H1 (cell line): ENCODE results near the gene GATC. TPM values are rescaled to one million over a fixed set of nuclear protein-coding genes. Genes with fewer than 3 reads are reported as not detected.

Experiments used
- CTCF ChIA-PET: fragments of 300-600 bp; sonication (Branson Sonifier 250); formaldehyde crosslinking; loops from one replicate; lab custom pipeline; 2021; ENCODE audit not compliant: partially characterized antibody; lab: Charles Lee
- POLR2A ChIA-PET: fragments of 300-600 bp; sonication (Branson Sonifier 250); formaldehyde crosslinking; loops from one replicate; lab custom pipeline; 2021; ENCODE audit warnings: inconsistent platforms; ENCODE audit not compliant: partially characterized antibody; lab: Charles Lee
- DNase-seq, 2 experiments: peaks; one replicate each; pipeline versions ENCODE4 v3.0.0 to v3.0.0-alpha.2; 2010 to 2022; ENCODE audit warnings: low spot score in 2 of 2, low read depth in 1 of 2, mixed read lengths in 1 of 2
- FAIRE-seq: peaks from 2 replicates; lab custom pipeline; 2011; peaks lifted over from hg19 to GRCh38; lab: Jason Lieb, UNC
- H2AFZ ChIP-seq: 2 replicates; pipeline ENCODE4 v1.8.1; 2012; ENCODE audit warnings: low read length, inconsistent platforms
- H2AK5ac ChIP-seq: 2 replicates; pipeline ENCODE4 v1.6.1; 2013; ENCODE audit warnings: low read depth, low read length
- H2BK120ac ChIP-seq: replicated peaks from 2 replicates; pipeline ENCODE3; 2013; ENCODE audit warnings: low read depth, low read length, inconsistent platforms
- H2BK12ac ChIP-seq: 2 replicates; pipeline ENCODE4 v1.6.1; 2013; ENCODE audit warnings: low read depth, low read length
- H2BK15ac ChIP-seq: 2 replicates; pipeline ENCODE4 v1.6.1; 2013; ENCODE audit warnings: low read length
- H2BK20ac ChIP-seq: 2 replicates; pipeline ENCODE4 v1.6.1; 2013; ENCODE audit warnings: low read length
- H2BK5ac ChIP-seq: 2 replicates; pipeline ENCODE4 v1.6.1; 2013; ENCODE audit warnings: low read depth, low read length
- H3K14ac ChIP-seq: 2 replicates; pipeline ENCODE4 v1.6.1; 2013; ENCODE audit warnings: inconsistent platforms; ENCODE audit not compliant: insufficient read length
- H3K18ac ChIP-seq: 2 replicates; pipeline ENCODE4 v1.6.1; 2013; ENCODE audit warnings: low read length; ENCODE audit errors: extremely low read depth
- H3K23ac ChIP-seq: 2 replicates; pipeline ENCODE4 v1.6.1; 2013; ENCODE audit warnings: inconsistent platforms; ENCODE audit not compliant: insufficient read length
- H3K23me2 ChIP-seq: 2 replicates; pipeline ENCODE4 v1.6.1; 2013; ENCODE audit warnings: low read depth, low read length
- H3K27ac ChIP-seq: 2 replicates; pipeline ENCODE4 v1.6.1; 2011; ENCODE audit warnings: low read depth, low read length, inconsistent platforms
- H3K27me3 ChIP-seq, 4 experiments: replicated peaks in 1 of 4; 1 replicate in 1 of 4; 2 replicates in 3 of 4; pipeline versions ENCODE4 v1.6.1 to v1.8.1; 2011 to 2013; ENCODE audit warnings: low read length in 3 of 4, mild to moderate bottlenecking in 3 of 4, inconsistent platforms in 2 of 4, mixed read lengths in 2 of 4, moderate library complexity in 1 of 4; ENCODE audit not compliant: control insufficient read depth in 3 of 4, insufficient read depth in 3 of 4; ENCODE audit errors: extremely low read depth in 1 of 4
- H3K36me3 ChIP-seq, 4 experiments: 2 replicates each; pipeline versions ENCODE4 v1.6.1 to v1.8.1; 2011 to 2013; ENCODE audit warnings: mild to moderate bottlenecking in 4 of 4, low read length in 3 of 4, moderate library complexity in 2 of 4, control low read depth in 1 of 4, inconsistent platforms in 1 of 4; ENCODE audit not compliant: insufficient read depth in 4 of 4, control insufficient read depth in 2 of 4
- H3K4ac ChIP-seq: replicated peaks from 2 replicates; pipeline ENCODE3; 2013; ENCODE audit warnings: low read length, low read depth, mixed read lengths, inconsistent platforms; ENCODE audit not compliant: insufficient read length
- H3K4me1 ChIP-seq, 4 experiments: replicated peaks in 1 of 4; 1 replicate in 1 of 4; 2 replicates in 3 of 4; pipeline versions ENCODE4 v1.6.1 to v1.8.1; 2011 to 2013; ENCODE audit warnings: low read length in 3 of 4, inconsistent platforms in 2 of 4, mixed read lengths in 1 of 4; ENCODE audit not compliant: insufficient read depth in 4 of 4, control insufficient read depth in 3 of 4
- H3K4me2 ChIP-seq, 2 experiments: 2 replicates each; pipeline versions ENCODE4 v1.6.1 to v1.8.1; 2011 to 2013; ENCODE audit warnings: low read depth in 2 of 2, low read length in 2 of 2, control low read depth in 1 of 2, inconsistent platforms in 1 of 2, mild to moderate bottlenecking in 1 of 2; ENCODE audit not compliant: insufficient read depth in 1 of 2
- H3K4me3 ChIP-seq, 4 experiments: fragments of 200-600, 300-600 bp in 1 of 4; sonication (generic), shearing (Covaris generic), sonication (Bioruptor Twin) in 1 of 4; 2 replicates each; pipeline versions ENCODE4 v1.5.1 to v1.8.1; 2011 to 2016; ENCODE audit warnings: low read length in 4 of 4, low read depth in 3 of 4, control low read depth in 2 of 4, inconsistent platforms in 2 of 4, mild to moderate bottlenecking in 2 of 4, mixed read lengths in 1 of 4, moderate library complexity in 1 of 4; ENCODE audit not compliant: insufficient read depth in 2 of 4; ENCODE audit errors: extremely low read depth in 1 of 4
- H3K56ac ChIP-seq: replicated peaks from 2 replicates; pipeline ENCODE3; 2013; ENCODE audit warnings: low read depth, mild to moderate bottlenecking, mixed read lengths, low read length, inconsistent platforms; ENCODE audit not compliant: insufficient read length
- H3K79me1 ChIP-seq: 2 replicates; pipeline ENCODE4 v1.6.1; 2013; ENCODE audit warnings: low read depth, low read length, control low read depth
- H3K79me2 ChIP-seq, 2 experiments: 2 replicates each; pipeline versions ENCODE4 v1.6.1 to v1.8.1; 2012 to 2013; ENCODE audit warnings: low read length in 2 of 2, mild to moderate bottlenecking in 2 of 2, inconsistent platforms in 1 of 2; ENCODE audit not compliant: insufficient read depth in 2 of 2, control insufficient read depth in 1 of 2
- H3K9ac ChIP-seq, 4 experiments: replicated peaks in 1 of 4; 1 replicate in 1 of 4; 2 replicates in 3 of 4; pipeline versions ENCODE4 v1.6.1 to v1.8.1; 2011 to 2013; ENCODE audit warnings: low read depth in 3 of 4, low read length in 3 of 4, control low read depth in 2 of 4, mild to moderate bottlenecking in 2 of 4, moderate library complexity in 2 of 4, inconsistent platforms in 1 of 4; ENCODE audit errors: extremely low read depth in 1 of 4
- H3K9me3 ChIP-seq, 2 experiments: 2 replicates each; pipeline versions ENCODE4 v1.6.1 to v1.8.1; 2012 to 2013; ENCODE audit warnings: mild to moderate bottlenecking in 2 of 2, moderate library complexity in 2 of 2, control low read depth in 1 of 2, inconsistent platforms in 1 of 2, low read depth in 1 of 2, low read length in 1 of 2, mixed read lengths in 1 of 2; ENCODE audit not compliant: insufficient read depth in 2 of 2
- H4K20me1 ChIP-seq, 2 experiments: replicated peaks in 1 of 2; 2 replicates each; pipeline versions ENCODE3 to v1.8.1; 2011 to 2013; ENCODE audit warnings: inconsistent platforms in 2 of 2, low read length in 2 of 2, mild to moderate bottlenecking in 1 of 2; ENCODE audit not compliant: insufficient read depth in 2 of 2, control insufficient read depth in 1 of 2
- H4K5ac ChIP-seq: 2 replicates; pipeline ENCODE4 v1.6.1; 2013; ENCODE audit warnings: low read length, low read depth, mixed read lengths, inconsistent platforms; ENCODE audit not compliant: insufficient read length
- H4K8ac ChIP-seq: 2 replicates; pipeline ENCODE4 v1.8.0; 2013; ENCODE audit warnings: mild to moderate bottlenecking, moderate library complexity, low read length, inconsistent platforms; ENCODE audit not compliant: insufficient read depth; ENCODE audit errors: extremely low read depth
- H4K91ac ChIP-seq: replicated peaks from 2 replicates; pipeline ENCODE3; 2013; ENCODE audit warnings: low read length, mixed read lengths, inconsistent platforms; ENCODE audit not compliant: insufficient read length
- POLR2AphosphoS5 ChIP-seq: IDR thresholded peaks from 2 replicates; pipeline ENCODE4 v1.6.1; 2011; ENCODE audit warnings: low read depth, low read length
- RBBP5 ChIP-seq: IDR thresholded peaks from 2 replicates; pipeline ENCODE4 v1.7.1; 2012; ENCODE audit warnings: low read depth, mild to moderate bottlenecking, inconsistent platforms, low read length, moderate library complexity, borderline replicate concordance
- WGBS, 2 experiments: shearing (Covaris generic) in 1 of 2; methylation state at CpG; one replicate each; pipeline versions ENCODE4 v1.1.6 to v1.1.7; 2013 to 2015; ENCODE audit warnings: low lambda C conversion rate in 2 of 2, mixed read lengths in 2 of 2, inconsistent platforms in 1 of 2, low coverage in 1 of 2, missing lambda C conversion rate in 1 of 2; ENCODE audit not compliant: insufficient replicate concordance in 2 of 2, insufficient coverage in 1 of 2, insufficient read length in 1 of 2; ENCODE audit errors: extremely low coverage in 1 of 2, missing lambda C conversion rate in 1 of 2; 5-methylcytosine and 5-hydroxymethylcytosine counted together
- polyA plus RNA-seq, 7 experiments: library from polyadenylated mRNA; depleted of rRNA in 3 of 7; stranded (reverse) in 5 of 7; unstranded in 2 of 7; fragments of >200 nt in 5 of 7; fragments of 200-250 nt in 2 of 7; gene quantifications; 1 replicate in 5 of 7; 2 replicates in 1 of 7; 4 replicates in 1 of 7; pipeline versions ENCODE4 v1.2.1 to v1.2.3, GENCODE V29; 2011 to 2013; ENCODE audit warnings: missing spikeins in 2 of 7, mixed read lengths in 2 of 7
- total RNA-seq: library from RNA; stranded (reverse); fragmentation: NEBNext Ultra II Directional; extraction: Animal tissue kit (Norgen Biotek cat#: 25700); gene quantifications from 2 replicates; pipeline ENCODE4 v1.2.1, GENCODE V29; 2021

Gene GATC
- total and polyA plus RNA-seq, 2 of the 8 experiments (the other 6 are each of a cell fraction or from before 2014, with no cell fraction given), result 13.2 to 30.4 TPM

DNA sequence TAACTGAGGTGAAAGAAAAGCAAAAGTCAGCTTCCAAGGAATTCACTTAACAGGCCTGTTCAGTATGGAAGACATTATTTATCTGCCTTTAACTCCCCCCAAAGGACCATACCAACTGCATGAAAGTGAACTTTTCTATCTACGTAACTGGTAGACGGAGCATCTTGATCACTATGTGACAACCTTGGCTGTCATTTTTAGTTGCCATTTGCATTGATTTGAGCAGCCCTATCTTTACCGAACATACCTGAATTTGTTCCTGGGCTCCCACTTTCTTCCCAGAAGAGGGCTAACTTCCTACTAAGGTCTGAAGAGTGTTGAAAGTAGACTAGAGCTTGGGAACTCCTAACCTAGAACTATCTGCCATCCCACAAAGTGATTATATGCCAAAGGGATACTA is 13.9 kb downstream of the GATC start:
- H2BK20ac ChIP-seq, result no peak overlapping the region
- FAIRE-seq (no peak), DNase-seq (no peak)
- no peak overlapping the region for H4K91ac ChIP-seq
- no peaks in the 10 kb centered on the region for H3K27me3 ChIP-seq
- H3K4ac ChIP-seq, result no peak overlapping the region
- H3K36me3 ChIP-seq, result peaks cover 49 to 92% (median 75%) of the 10 kb centered on the region in 4 experiments
- no peak overlapping the region for H2BK120ac ChIP-seq
- H3K9me3 ChIP-seq, result no peaks in the 10 kb centered on the region
- no peak overlapping the region for H4K5ac ChIP-seq
- H3K79me2 ChIP-seq, result peaks cover 0 to 10% of the 10 kb centered on the region in 2 experiments; a peak in 2 of 4 replicates
- no peak overlapping the region for H3K4me3 ChIP-seq
- CTCF ChIA-PET, result interaction anchor here (1.4 to 11.4 kb wide), 6 partner anchors 6 to 232 kb away, joined by 4 to 152 read pairs (median 7); partner anchors contain the start of genes COX6A1 and SRSF9
- H2BK15ac ChIP-seq, result no peak overlapping the region
- H3K4me1 ChIP-seq, result no peaks in the 10 kb centered on the region; a peak in 1 of 7 replicates
- H2AK5ac ChIP-seq, result no peak overlapping the region
- H3K14ac ChIP-seq, result no peak overlapping the region
- no peak overlapping the region for H3K4me2 ChIP-seq
- no peak overlapping the region for H2BK5ac ChIP-seq
- H3K56ac ChIP-seq, result no peak overlapping the region
- no peak overlapping the region for H3K27ac ChIP-seq
- TF ChIP-seq RBBP5, result no peak
- peak; percentile 44 for TF ChIP-seq POLR2AphosphoS5
- H2AFZ ChIP-seq, result no peak overlapping the region
- no peak overlapping the region for H2BK12ac ChIP-seq
- H4K20me1 ChIP-seq, result peaks cover 7 to 9% of the 10 kb centered on the region in 2 experiments
- H4K8ac ChIP-seq, result no peak overlapping the region
- 91% methylated on average over 3 of the region's 3 CpGs; no CpG with 5 or more reads in 1 of the 2 experiments for WGBS, 2 experiments
- no peak overlapping the region for H3K23ac ChIP-seq
- POLR2A ChIA-PET, result interaction anchor here (0.7 to 19.6 kb wide), 8 partner anchors 7 to 134 kb away, joined by 3 to 365 read pairs (median 4); partner anchors contain the start of genes COX6A1, DYNLL1, GATC and SRSF9
- peaks cover 3% of the 10 kb centered on the region for H3K79me1 ChIP-seq
- H3K9ac ChIP-seq, result no peak overlapping the region
- no peak overlapping the region for H3K18ac ChIP-seq
- no peaks in the 10 kb centered on the region for H3K23me2 ChIP-seq
